HL-60/S4 treated with retinoic acid at 250 ng/mL for 4 days and 3 days (cell line): ENCODE results near the gene MEIOB.

Source experiments
- in situ Hi-C: fragments of 300-500 bp; cut with MboI; formaldehyde crosslinking; loops from 2 replicates; pipeline ENCODE4 v1.7.0; 2022; ENCODE audit warnings: low sequenced_read_pairs

The MEIOB gene

DNA sequence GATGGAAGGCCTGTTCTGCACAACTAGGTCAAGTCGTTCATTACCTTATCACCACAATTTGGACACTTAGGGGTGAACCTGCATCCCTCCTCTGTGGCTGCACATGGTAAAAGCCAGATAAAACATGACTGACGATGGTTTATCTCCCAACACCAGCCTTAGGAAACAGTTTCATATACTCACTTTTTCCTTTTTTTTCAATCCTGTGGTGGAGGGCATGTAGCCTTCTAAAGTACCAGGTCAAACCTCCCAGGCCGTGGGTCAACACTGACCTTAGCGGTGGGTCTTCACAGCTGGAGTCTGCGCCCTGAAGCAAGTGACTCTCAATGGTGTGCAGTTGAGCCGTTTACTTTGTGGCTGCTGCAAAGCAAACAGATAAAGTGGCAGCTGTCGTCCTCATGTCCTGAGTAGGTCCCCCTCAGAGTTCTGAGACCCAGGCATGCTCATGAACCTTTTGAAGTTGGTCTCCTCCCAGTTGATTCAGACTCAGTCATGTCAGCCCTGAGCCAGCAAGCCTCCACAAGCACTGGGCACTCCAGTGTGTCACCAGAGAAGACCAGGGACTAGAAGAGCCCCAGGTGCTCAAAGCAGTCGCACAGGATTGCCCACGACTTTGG, 39.0 kb downstream of the MEIOB start:
- in situ Hi-C loops: no loop called here

DNA sequence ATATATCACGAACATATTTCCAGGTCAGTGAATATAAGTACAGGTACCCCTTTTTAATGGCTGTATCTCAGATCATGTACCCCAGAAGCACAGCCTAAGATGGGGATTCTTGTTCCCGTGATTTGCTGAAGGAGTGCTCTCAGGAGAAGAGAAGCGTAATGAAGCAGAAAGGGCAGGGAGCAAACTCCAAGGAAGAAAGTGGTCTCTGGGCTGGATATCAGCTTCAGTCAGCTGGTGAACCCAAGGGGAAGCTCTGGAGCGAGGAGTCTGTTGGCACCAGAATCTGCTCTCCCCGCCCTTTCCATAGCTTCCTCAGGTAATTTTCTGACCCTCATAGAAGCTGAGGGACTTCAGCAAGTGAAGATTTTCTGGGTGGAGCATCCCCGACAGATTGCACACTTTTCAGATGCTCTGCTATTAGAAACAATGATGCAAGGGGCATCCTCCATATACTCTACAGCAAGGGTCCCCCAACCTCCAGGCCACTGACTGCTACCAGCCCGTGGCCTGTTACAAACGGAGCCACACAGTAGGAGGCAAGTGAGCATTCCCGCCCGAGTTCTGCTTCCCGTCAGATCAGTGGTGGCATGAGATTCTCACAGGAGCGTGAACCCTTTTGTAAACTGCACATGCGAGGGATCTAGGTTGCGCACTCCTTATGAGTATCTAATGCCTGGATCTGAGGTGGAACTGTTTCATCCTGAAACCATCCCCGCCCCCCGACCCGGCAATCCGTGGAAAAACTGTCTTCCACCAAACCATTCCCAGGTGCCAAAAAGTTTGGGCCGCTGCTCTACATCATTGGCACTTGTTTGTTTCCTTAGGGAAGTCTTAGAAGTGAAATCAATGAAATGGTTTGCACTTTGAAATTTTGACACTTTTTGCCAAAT, 40.5 kb downstream of the MEIOB start:
- in situ Hi-C loops: no loop called here

GRCh38 chr16:1830213-1830612, 41.8 kb downstream of the MEIOB start:
- in situ Hi-C loops: no loop called here

GRCh38 chr16:1828645-1829410, 43.1 kb downstream of the MEIOB start:
- in situ Hi-C loops: no loop called here

DNA sequence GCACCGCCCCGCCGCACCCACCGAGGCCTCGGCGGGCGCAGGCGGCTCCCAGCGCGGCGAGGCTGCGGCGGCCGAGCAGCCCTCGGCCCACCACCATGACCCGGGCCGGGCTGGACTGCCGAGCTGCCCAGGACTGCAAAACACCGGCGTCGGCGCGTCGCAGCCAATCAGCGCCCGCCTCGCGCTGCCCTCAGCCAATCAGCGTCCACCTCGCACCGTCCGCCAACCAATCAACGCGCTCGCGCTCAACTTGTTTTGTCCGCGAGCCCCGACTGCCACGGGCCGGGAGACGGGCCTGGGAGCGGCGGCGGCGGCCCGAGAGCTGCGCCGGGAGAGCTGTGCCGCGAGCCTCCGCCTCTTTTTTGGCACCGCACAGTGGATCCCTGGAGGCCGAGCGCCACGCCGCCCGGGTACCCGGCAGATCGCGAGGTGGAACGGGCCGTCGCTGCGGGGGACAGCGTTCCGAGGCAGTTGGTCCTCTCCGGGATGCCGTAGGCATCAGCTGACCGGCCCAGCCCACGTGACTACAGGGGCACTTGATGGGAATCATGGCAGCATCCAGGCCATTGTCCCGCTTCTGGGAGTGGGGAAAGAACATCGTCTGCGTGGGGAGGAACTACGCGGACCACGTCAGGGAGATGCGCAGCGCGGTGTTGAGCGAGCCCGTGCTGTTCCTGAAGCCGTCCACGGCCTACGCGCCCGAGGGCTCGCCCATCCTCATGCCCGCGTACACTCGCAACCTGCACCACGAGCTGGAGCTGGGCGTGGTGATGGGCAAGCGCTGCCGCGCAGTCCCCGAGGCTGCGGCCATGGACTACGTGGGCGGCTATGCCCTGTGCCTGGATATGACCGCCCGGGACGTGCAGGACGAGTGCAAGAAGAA, 45.0 kb downstream of the MEIOB start, which contains the start of the genes FAHD1 and HAGH:
FAHD1 (plus strand) TSS at position 516 of the 883 bp plus-strand sequence; CDS start at position 549, 33 bp downstream.
HAGH (minus strand) TSS at position 135 of the 883 bp plus-strand sequence; CDS start at position 97, 38 bp downstream.
- in situ Hi-C loops: no loop called here

- in situ Hi-C loops: no loop called here
Observed at GRCh38 chr16:1825864-1826690, 45.9 kb downstream of the MEIOB start.

DNA sequence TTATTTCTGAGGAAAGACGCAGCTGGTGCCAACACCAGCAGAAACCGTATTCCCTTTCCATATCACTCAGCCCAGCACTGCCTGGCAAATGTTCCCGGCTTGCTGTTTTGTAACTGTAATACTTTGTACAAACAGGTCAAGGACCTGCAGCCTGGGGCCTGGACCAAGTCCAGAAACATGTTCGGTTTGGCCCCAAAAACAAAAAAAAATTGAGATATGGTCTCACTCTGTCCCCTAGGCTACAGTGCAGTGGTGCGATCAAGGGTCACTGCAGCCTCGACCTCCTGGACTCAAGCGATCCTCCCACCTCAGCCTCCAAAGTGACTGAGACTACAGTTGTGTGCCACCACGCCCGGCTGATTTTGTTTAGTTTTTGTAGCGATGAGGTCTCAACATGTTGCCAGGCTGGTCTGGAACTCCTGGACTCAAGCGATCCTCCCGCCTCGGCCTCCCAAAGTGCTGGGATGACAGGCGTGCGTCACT, 46.5 kb downstream of the MEIOB start:
- in situ Hi-C loops: no loop called here

GRCh38 chr16:1823821-1824220, 48.1 kb downstream of the MEIOB start:
- in situ Hi-C loops: no loop called here

- in situ Hi-C loops: no loop called here
Observed at GRCh38 chr16:1822801-1823200, 49.2 kb downstream of the MEIOB start.

DNA sequence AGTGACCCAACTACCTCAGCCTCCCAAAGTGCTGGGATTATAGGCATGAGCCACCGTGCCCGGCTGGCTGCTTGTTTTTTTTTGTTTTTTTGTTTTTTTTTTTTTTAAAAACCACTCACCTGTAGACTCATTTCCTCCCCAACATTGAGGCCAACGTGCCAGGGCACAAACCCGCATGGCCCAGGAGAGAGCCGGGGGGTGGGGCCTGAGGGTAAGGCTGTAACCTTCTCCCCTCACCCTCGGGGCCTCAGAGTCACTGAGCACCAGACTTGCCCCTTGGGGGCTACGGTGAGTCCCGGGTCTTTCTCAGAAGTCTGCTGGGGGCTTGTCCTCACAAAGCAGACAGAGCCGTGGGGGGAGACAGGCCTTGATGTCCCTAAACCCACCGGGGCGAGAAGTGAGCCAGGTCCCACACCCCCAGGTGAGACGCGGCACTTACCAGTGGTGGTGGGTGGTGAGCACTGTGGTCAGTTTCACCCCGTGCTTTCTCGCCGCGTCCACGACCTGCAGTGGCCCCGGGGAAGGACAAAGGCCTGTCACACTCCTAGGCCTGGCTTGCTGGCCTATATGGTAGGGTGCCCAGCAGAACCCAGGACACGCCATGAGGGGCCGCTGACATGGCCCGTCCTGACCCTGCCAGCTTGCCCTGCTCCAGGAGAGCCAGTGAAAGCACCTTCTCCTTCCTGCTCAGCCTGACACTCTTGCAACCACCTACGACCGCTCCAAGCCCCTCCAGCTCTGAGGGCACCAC, 49.9 kb downstream of the MEIOB start:
- in situ Hi-C loops: no loop called here

DNA sequence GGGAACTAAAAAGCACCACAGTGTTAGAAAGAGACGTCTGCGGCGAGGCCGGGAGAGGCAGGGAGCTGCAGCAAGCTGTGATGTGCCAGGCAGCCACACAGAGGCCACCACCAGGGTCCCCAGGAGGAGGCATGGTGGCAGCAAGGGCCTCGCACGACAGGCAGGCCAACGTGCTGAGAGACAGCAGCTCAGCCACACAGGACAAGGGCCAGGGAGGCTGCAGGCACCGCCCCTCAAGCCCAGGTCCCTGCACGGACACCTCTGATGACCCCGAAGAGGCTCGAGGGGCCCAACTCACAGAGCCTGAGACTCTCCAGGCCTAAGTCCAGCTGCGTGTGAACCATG, 51.0 kb downstream of the MEIOB start:
- in situ Hi-C loops: no loop called here

GRCh38 chr16:1820096-1820945, 51.6 kb downstream of the MEIOB start:
- in situ Hi-C loops: no loop called here

GRCh38 chr16:1819611-1820010, 52.4 kb downstream of the MEIOB start:
- in situ Hi-C loops: no loop called here

GRCh38 chr16:1818873-1819525, 53.0 kb downstream of the MEIOB start:
- in situ Hi-C loops: no loop called here

DNA sequence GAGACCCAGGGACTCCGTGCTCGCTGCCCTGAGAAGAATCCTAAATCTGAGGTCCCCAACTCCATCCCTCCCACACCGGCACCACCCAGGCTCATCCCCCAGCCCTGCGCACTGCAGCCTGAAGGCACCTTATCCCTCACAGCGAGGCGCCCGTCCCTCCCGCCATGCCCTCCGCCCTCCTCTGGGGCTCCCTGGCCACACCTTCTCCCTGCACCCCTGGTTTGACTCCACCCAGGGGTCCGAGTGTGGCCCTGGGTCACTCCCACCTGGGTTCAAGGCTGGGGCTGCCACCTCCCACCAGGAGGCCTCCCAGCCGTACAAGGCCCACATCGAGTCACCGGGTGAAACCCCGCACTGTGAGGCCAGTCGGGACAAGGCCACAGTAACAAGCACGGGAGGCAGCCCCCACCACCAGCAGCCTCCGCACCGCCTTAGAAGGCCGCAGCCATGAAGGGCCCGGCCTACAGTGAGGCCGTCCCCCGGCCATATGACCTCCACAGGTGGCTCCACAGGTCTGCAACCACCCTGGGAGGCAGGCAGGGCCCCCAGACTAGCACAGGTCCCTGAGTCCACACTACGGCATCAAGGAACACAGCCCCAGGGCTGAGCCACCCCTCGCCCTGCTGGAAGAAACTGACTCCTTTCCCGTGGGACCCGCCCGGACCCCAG, 53.6 kb downstream of the MEIOB start:
- in situ Hi-C loops: no loop called here

DNA sequence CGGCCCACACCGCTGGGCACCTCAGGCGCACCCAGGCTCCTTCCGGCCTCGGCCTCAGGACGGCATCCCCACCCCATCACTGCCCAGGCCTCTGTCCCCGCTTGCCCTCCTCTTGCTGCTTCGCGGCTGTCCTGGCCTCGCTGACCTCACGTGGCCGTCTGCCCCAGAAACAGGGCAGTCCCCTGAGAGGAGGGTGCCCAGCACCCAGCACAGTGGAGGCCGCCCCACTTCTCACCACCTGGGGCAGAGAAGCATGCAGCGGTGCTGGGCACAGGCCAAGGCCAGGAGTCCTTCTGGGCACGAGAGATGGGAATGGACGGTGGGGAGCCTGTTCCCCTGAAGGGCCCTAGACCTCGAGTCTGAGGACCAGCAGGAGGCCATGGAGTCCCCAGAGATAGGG, 54.2 kb downstream of the MEIOB start:
- in situ Hi-C loops: no loop called here

DNA sequence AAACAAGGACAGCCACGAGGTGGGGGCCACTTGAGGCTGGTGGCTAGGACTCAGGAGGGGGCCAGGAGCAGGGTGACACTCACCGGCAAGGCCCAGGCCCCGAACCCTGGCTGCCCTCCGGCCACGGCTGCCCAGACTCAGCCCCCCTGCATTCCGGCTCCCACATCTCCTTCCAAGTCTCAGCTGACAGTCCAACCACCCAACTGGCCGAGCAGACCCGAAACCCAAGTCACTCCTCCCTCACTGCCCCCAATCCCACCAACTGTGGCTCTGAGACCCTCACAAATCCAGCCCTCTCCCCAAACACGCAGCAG, 54.7 kb downstream of the MEIOB start:
- in situ Hi-C loops: no loop called here
